Endothelial cell of umbilical vein (primary cell): Measurements from ENCODE around the gene FOXN1. TPM values are rescaled to one million over a fixed set of nuclear protein-coding genes. Genes with fewer than 3 reads are reported as not detected.

ENCODE experiments used
- BruUV-seq: library from RNA; stranded (reverse); fragments of 400-500 nt; replicated peaks from 2 replicates; lab custom pipeline; 2021; lab: Mats Ljungman, UMichigan
- CTCF ChIA-PET: fragments of 300-600, 350-600 bp; sonication (Branson Sonifier 250); formaldehyde crosslinking; loops from one replicate; lab custom pipeline; 2021; ENCODE audit warnings: antibody characterized with exemption, inconsistent platforms; lab: Charles Lee
- POLR2A ChIA-PET: fragments of 300-600, 350-600 bp; sonication (Branson Sonifier 250); formaldehyde crosslinking; loops from one replicate; lab custom pipeline; 2021; ENCODE audit warnings: antibody characterized with exemption, inconsistent platforms; lab: Charles Lee
- DNase-seq: peaks from one replicate; pipeline ENCODE4 v3.0.0-alpha.2; 2011; ENCODE audit warnings: low read depth, low spot score
- FAIRE-seq: peaks from 2 replicates; lab custom pipeline; 2011; peaks lifted over from hg19 to GRCh38; lab: Jason Lieb, UNC
- H2AFZ ChIP-seq: 2 replicates; pipeline ENCODE4 v1.6.0; 2012; ENCODE audit warnings: low read depth, low read length, control low read depth, inconsistent platforms
- H3K27ac ChIP-seq: 2 replicates; pipeline ENCODE4 v1.5.1; 2011; ENCODE audit warnings: low read depth, mild to moderate bottlenecking, control low read depth, low read length, moderate library complexity; ENCODE audit not compliant: insufficient read depth
- H3K27me3 ChIP-seq, 2 experiments: 2 replicates each; pipeline versions ENCODE4 v1.6.0 to v1.6.1; 2011; ENCODE audit warnings: low read length in 2 of 2, mixed read lengths in 1 of 2; ENCODE audit not compliant: control insufficient read depth in 2 of 2, insufficient read depth in 2 of 2
- H3K36me3 ChIP-seq, 2 experiments: 2 replicates in 1 of 2; 3 replicates in 1 of 2; pipeline ENCODE4 v1.5.1; 2011; ENCODE audit warnings: low read length in 2 of 2, mild to moderate bottlenecking in 1 of 2, moderate library complexity in 1 of 2; ENCODE audit not compliant: control insufficient read depth in 2 of 2, insufficient read depth in 2 of 2; ENCODE audit errors: extremely low read depth in 1 of 2
- H3K4me1 ChIP-seq: 3 replicates; pipeline ENCODE4 v1.5.1; 2011; ENCODE audit warnings: mild to moderate bottlenecking, low read length; ENCODE audit not compliant: control insufficient read depth, insufficient read depth; ENCODE audit errors: extremely low read depth
- H3K4me2 ChIP-seq: 2 replicates; pipeline ENCODE4 v1.6.1; 2011; ENCODE audit warnings: low read length, control low read depth, mixed read lengths; ENCODE audit not compliant: insufficient read depth
- H3K4me3 ChIP-seq, 3 experiments: fragments of 200-600 bp in 1 of 3; sonication (generic), shearing (Covaris generic) in 1 of 3; replicated peaks in 1 of 3; 2 replicates each; pipeline ENCODE4 v1.5.1; 2011 to 2016; ENCODE audit warnings: control low read depth in 3 of 3, low read length in 3 of 3, mild to moderate bottlenecking in 2 of 3, inconsistent platforms in 1 of 3, low read depth in 1 of 3, moderate library complexity in 1 of 3; ENCODE audit not compliant: insufficient read depth in 1 of 3
- H3K79me2 ChIP-seq: 2 replicates; pipeline ENCODE4 v1.6.0; 2012; ENCODE audit warnings: low read length, inconsistent platforms; ENCODE audit not compliant: control insufficient read depth, insufficient read depth
- H3K9ac ChIP-seq: replicated peaks from 2 replicates; pipeline ENCODE3; 2011; ENCODE audit warnings: low read length, control low read depth; ENCODE audit not compliant: insufficient read depth; ENCODE audit errors: extremely low read depth
- H3K9me1 ChIP-seq: replicated peaks from 3 replicates; pipeline ENCODE4 v1.6.0; 2011; ENCODE audit warnings: mild to moderate bottlenecking, low read length; ENCODE audit not compliant: control insufficient read depth, insufficient read depth; ENCODE audit errors: extremely low read depth
- H3K9me3 ChIP-seq: replicated peaks from 2 replicates; pipeline ENCODE4 v1.5.1; 2012; ENCODE audit warnings: low read length, inconsistent platforms; ENCODE audit not compliant: control insufficient read depth, insufficient read depth
- H4K20me1 ChIP-seq: replicated peaks from 2 replicates; pipeline ENCODE3; 2011; ENCODE audit warnings: mild to moderate bottlenecking, low read length; ENCODE audit not compliant: control insufficient read depth, insufficient read depth; ENCODE audit errors: extremely low read depth
- CTCF ChIP-seq, 2 donors: IDR thresholded peaks; 1 replicate in 1 of 2; 2 replicates in 1 of 2; pipeline ENCODE4 v1.5.1; 2011; ENCODE audit warnings: low read length in 2 of 2, mild to moderate bottlenecking in 2 of 2, moderate library complexity in 2 of 2, control low read depth in 1 of 2, inconsistent platforms in 1 of 2, low read depth in 1 of 2; ENCODE audit not compliant: insufficient read depth in 1 of 2; ENCODE audit errors: extremely low read depth in 1 of 2
- EZH2 ChIP-seq: IDR thresholded peaks from 2 replicates; pipeline ENCODE4 v1.6.1; 2012; ENCODE audit warnings: borderline replicate concordance, low read depth, mild to moderate bottlenecking, moderate library complexity, low read length, inconsistent platforms; ENCODE audit not compliant: severe bottlenecking
- FOS ChIP-seq: IDR thresholded peaks from 2 replicates; pipeline ENCODE4 v1.6.1; 2011; ENCODE audit warnings: mild to moderate bottlenecking, low read length, moderate library complexity, borderline replicate concordance; ENCODE audit not compliant: insufficient read depth
- MAX ChIP-seq: IDR thresholded peaks from 2 replicates; pipeline ENCODE4 v1.6.1; 2011; ENCODE audit not compliant: insufficient read depth, insufficient read length
- MYC ChIP-seq: IDR thresholded peaks from one replicate; pipeline ENCODE4 v1.6.1; 2011; ENCODE audit warnings: mild to moderate bottlenecking, low read depth, low read length
- POLR2AphosphoS5 ChIP-seq: IDR thresholded peaks from 2 replicates; pipeline ENCODE4 v1.6.1; 2012; ENCODE audit warnings: low read depth, mild to moderate bottlenecking, control low read depth, low read length, moderate library complexity; ENCODE audit not compliant: insufficient read depth
- dilution Hi-C: fragments of 300-500 bp; cut with MboI; formaldehyde crosslinking; loops from one replicate; pipeline ENCODE4 v1.15.0; 2019; ENCODE audit warnings: low sequenced_read_pairs; ENCODE audit not compliant: extremely low pct_ligation_motif_present
- intact Hi-C: fragments of 100-400 bp; cut with micrococcal nuclease; formaldehyde crosslinking; loops from one replicate; pipeline ENCODE4 v1.10.0; 2022
- polyA plus RNA-seq, 4 experiments: library from polyadenylated mRNA; depleted of rRNA in 3 of 4; stranded (reverse) in 3 of 4; unstranded in 1 of 4; fragments of >200 nt; gene quantifications; 2 replicates each; pipeline versions ENCODE4 v1.2.1 to v1.2.3, GENCODE V29; 2011 to 2012; ENCODE audit warnings: missing spikeins in 1 of 4
- total RNA-seq: library from RNA; stranded (reverse); gene quantifications from 2 replicates; pipeline ENCODE4 v1.2.3, GENCODE V29; 2021

Gene FOXN1
- total and polyA plus RNA-seq, 2 donors (not counting 3 experiments of a cell fraction or from before 2014, with no cell fraction given): not detected

GRCh38 chr17:28529013-28529400, 22.9 kb downstream of the FOXN1 start:
- TF ChIP-seq POLR2AphosphoS5: no peak
- TF ChIP-seq MYC: no peak
- TF ChIP-seq EZH2: no peak
- no peak for TF ChIP-seq FOS
- TF ChIP-seq CTCF (IDR thresholded peaks at IDR 0.05; ENCODE audit: extremely low read depth in 1 of 2, insufficient read depth in 1 of 2, low read depth in 1 of 2, low read length in 2 of 2): no peak
- no peak for TF ChIP-seq MAX
- no TSS peak for BruUV-seq
- Histone ChIP-seq H3K9me3 (no peaks in the 10 kb centered on the region), H3K4me2 (no peak overlapping the region), H3K9ac (no peak overlapping the region), H3K4me3 (no peak overlapping the region), H3K27me3 (no peaks in the 10 kb centered on the region), H4K20me1 (no peaks in the 10 kb centered on the region), H2AFZ (no peak overlapping the region), H3K4me1 (no peaks in the 10 kb centered on the region), H3K36me3 (no peaks in the 10 kb centered on the region), H3K79me2 (no peaks in the 10 kb centered on the region), H3K27ac (no peak overlapping the region), H3K9me1 (no peaks in the 10 kb centered on the region)
- DNase-seq: no peak
- ChIA-PET CTCF (interaction anchor here (1.2 kb wide), 1 partner anchor 34 kb away, joined by 3 read pairs; no protein-coding TSS in a partner anchor), POLR2A (no interaction called here)
- FAIRE-seq: no peak
- intact Hi-C loops: no loop called here
- dilution Hi-C loops: no loop called here
